Fibroblast of lung (primary cell): ENCODE results near the gene PMM2. TPM values are rescaled to one million over a fixed set of nuclear protein-coding genes. Genes with fewer than 3 reads are reported as not detected.
"Not testable (repeated sequence)": the region's sequence is repeated elsewhere in the genome, so short reads cannot be mapped to it uniquely, and the experiment has no call there.

Experiments used
- DNase-seq, 2 donors: peaks; one replicate each; pipeline versions ENCODE4 v3.0.0 to v3.0.0-alpha.2; 2010; ENCODE audit warnings: low read depth in 2 of 2
- H2AFZ ChIP-seq: 2 replicates; pipeline ENCODE4 v1.5.1; 2012; ENCODE audit warnings: low read length, control low read depth, inconsistent platforms
- H3K27ac ChIP-seq: 2 replicates; pipeline ENCODE4 v1.5.1; 2011; ENCODE audit warnings: low read length, control low read depth; ENCODE audit not compliant: insufficient read depth
- H3K27me3 ChIP-seq: 2 replicates; pipeline ENCODE4 v1.5.1; 2011; ENCODE audit warnings: mild to moderate bottlenecking, low read length; ENCODE audit not compliant: control insufficient read depth, insufficient read depth
- H3K36me3 ChIP-seq: 2 replicates; pipeline ENCODE4 v1.5.1; 2011; ENCODE audit warnings: low read length; ENCODE audit not compliant: control insufficient read depth, insufficient read depth
- H3K4me1 ChIP-seq: 2 replicates; pipeline ENCODE4 v1.5.1; 2011; ENCODE audit warnings: low read length; ENCODE audit not compliant: control insufficient read depth, insufficient read depth; ENCODE audit errors: extremely low read depth
- H3K4me2 ChIP-seq: 2 replicates; pipeline ENCODE4 v1.5.1; 2011; ENCODE audit warnings: low read length, control low read depth; ENCODE audit not compliant: insufficient read depth; ENCODE audit errors: extremely low read depth
- H3K4me3 ChIP-seq, 4 experiments: fragments of 200-600 bp in 1 of 4; sonication (generic) in 1 of 4; replicated peaks in 1 of 4; 2 replicates each; pipeline ENCODE4 v1.5.1; 2011 to 2016; ENCODE audit warnings: low read length in 4 of 4, low read depth in 3 of 4, mild to moderate bottlenecking in 3 of 4, control low read depth in 2 of 4, inconsistent platforms in 1 of 4, mixed read lengths in 1 of 4; ENCODE audit not compliant: insufficient read depth in 1 of 4; ENCODE audit errors: control extremely low read depth in 1 of 4
- H3K79me2 ChIP-seq: 2 replicates; pipeline ENCODE4 v1.5.1; 2012; ENCODE audit warnings: mild to moderate bottlenecking, low read length, inconsistent platforms; ENCODE audit not compliant: control insufficient read depth, insufficient read depth
- H3K9ac ChIP-seq: 2 replicates; pipeline ENCODE4 v1.5.1; 2011; ENCODE audit warnings: mild to moderate bottlenecking, low read length, control low read depth; ENCODE audit not compliant: insufficient read depth
- H3K9me3 ChIP-seq: 2 replicates; pipeline ENCODE4 v1.5.1; 2012; ENCODE audit warnings: low read depth, low read length; ENCODE audit not compliant: control insufficient read depth, insufficient read depth
- H4K20me1 ChIP-seq: 2 replicates; pipeline ENCODE4 v1.5.1; 2011; ENCODE audit warnings: low read length; ENCODE audit not compliant: control insufficient read depth, insufficient read depth; ENCODE audit errors: extremely low read depth
- CTCF ChIP-seq, 2 donors: IDR thresholded peaks in 1 of 2; conservative IDR thresholded peaks in 1 of 2; 1 replicate in 1 of 2; 2 replicates in 1 of 2; pipeline ENCODE4 v1.5.1; 2011 to 2012; ENCODE audit warnings: low read length in 2 of 2, control low read depth in 1 of 2, inconsistent platforms in 1 of 2, low read depth in 1 of 2, mild to moderate bottlenecking in 1 of 2
- EZH2 ChIP-seq: IDR thresholded peaks from 2 replicates; pipeline ENCODE4 v1.5.1; 2012; ENCODE audit warnings: low read length, control low read depth, mild to moderate bottlenecking; ENCODE audit errors: missing control alignments
- polyA minus RNA-seq: library from RNA; depleted of rRNA, polyadenylated mRNA; stranded (reverse); fragments of >200 nt; gene quantifications from 2 replicates; pipeline ENCODE4 v1.2.3, GENCODE V29; 2011; ENCODE audit warnings: low replicate concordance
- polyA plus RNA-seq, 2 donors: library from polyadenylated mRNA; depleted of rRNA in 1 of 2; stranded (reverse) in 1 of 2; unstranded in 1 of 2; fragments of >200 nt; gene quantifications; 2 replicates each; pipeline ENCODE4 v1.2.1, GENCODE V29; 2011 to 2012; ENCODE audit warnings: missing spikeins in 1 of 2
- total RNA-seq: library from RNA; depleted of rRNA; stranded (reverse); fragments of >200 nt; gene quantifications from 2 replicates; pipeline ENCODE4 v1.2.1, GENCODE V29; 2014

Gene PMM2
- total RNA-seq (17.2 and 19.5 TPM in 2 replicates), polyA plus RNA-seq (42.1 and 49.3 TPM in 2 replicates), polyA minus RNA-seq (6.4 and 18.8 TPM in 2 replicates)
- 38.7 and 55.7 TPM in 2 replicates for polyA plus RNA-seq (2012)

- DNase-seq: peak; percentile 94 to 96
- Histone ChIP-seq H3K9me3 (no peaks in the 10 kb centered on the region), H2AFZ (peak within 1 kb of the TSS; percentile 83), H3K4me1 (peaks cover 4% of the 10 kb centered on the region), H3K79me2 (peaks cover 62% of the 10 kb centered on the region), H3K27me3 (no peaks in the 10 kb centered on the region), H3K27ac (peak within 1 kb of the TSS; percentile 99), H3K36me3 (peaks cover 9% of the 10 kb centered on the region), H4K20me1 (no peaks in the 10 kb centered on the region), H3K4me2 (peak within 1 kb of the TSS; percentile 100), H3K4me3 (peak within 1 kb of the TSS; percentile 93 to 100 (median 98)), H3K9ac (peak within 1 kb of the TSS; percentile 99)
- no peak for TF ChIP-seq EZH2
- TF ChIP-seq CTCF (conservative IDR thresholded peaks at IDR 0.05 in 1 of 2, IDR thresholded peaks at IDR 0.05 in 1 of 2; ENCODE audit: low read depth in 1 of 2, low read length in 2 of 2): no peak
Measured at GRCh38 chr16:8797364-8798173, at the start of gene PMM2, which contains the start of gene TMEM186. Gene PMM2 (plus strand): TSS chr16:8797839. CDS start chr16:8797883, 44 bp downstream. Gene TMEM186 (minus strand): TSS chr16:8797639. CDS start chr16:8797614, 25 bp downstream.

DNA sequence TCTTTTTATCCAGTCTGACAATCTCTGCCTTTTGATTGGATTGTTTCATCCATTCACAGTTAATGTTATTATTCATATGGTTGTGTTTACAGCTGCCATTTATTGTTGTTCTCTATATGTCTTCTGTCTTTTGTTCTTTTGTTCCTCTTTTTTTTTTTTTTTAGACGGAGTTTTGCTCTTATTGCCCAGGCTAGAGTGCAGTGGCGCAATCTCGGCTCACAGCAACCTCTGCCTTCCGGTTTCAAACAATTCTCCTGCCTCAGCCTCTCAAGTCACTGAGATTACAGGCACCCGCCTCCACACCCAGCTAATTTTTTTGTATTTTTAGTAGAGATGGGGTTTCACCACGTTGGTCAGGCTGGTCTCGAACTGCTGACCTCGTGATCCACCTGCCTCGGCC is 48.7 kb upstream of the PMM2 start:
- not testable (repeated sequence) for H3K27ac ChIP-seq

DNA sequence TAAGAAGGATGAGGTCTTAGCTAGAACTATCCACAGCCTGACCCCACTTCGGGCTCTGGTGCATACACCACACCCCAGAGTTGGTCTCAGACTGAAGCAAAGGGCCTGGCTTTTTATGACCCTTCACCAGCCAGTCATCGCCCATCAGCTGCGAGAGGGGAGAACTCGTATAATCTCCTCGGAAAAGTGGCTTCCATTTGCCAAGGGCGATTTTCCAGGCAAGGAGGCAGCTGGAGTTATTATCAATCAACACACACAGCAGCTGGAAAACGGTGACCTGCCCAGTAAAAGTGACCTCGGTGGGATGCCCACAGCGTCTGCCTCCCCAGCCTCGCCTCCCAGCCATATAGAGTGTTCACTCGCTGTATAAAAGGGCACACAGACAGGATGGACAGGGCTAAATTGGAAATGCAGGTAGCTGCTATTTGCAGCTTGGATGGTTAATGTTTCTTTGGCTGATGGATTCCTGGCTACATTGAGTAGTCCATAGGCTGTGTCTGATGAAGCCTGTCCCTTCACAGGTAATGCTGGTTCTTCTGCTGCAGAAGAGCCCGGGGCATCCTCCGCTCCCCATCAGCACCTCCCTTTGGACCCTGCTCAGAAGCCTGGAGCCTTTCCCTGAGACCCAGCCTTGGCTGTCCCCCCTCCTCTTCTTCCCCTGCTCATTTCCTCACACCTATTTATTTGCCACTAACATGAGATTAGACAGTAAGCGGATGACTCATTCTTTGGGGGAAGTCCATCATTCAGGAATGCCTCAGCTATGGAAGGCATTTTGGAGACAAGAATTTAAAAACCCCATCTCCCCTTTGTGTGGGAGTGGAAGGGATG is 45.9 kb upstream of the PMM2 start:
- Histone ChIP-seq H3K9ac (no peak overlapping the region), H3K4me2 (no peak overlapping the region), H3K27ac (no peak overlapping the region), H3K9me3 (no peaks in the 10 kb centered on the region), H3K79me2 (no peaks in the 10 kb centered on the region), H4K20me1 (no peaks in the 10 kb centered on the region), H3K4me1 (no peaks in the 10 kb centered on the region), H3K4me3 (no peak overlapping the region), H3K27me3 (no peaks in the 10 kb centered on the region), H3K36me3 (no peaks in the 10 kb centered on the region), H2AFZ (no peak overlapping the region)
- peak; percentile 42 to 89 for DNase-seq
- TF ChIP-seq CTCF (conservative IDR thresholded peaks at IDR 0.05 in 1 of 2, IDR thresholded peaks at IDR 0.05 in 1 of 2; ENCODE audit: low read depth in 1 of 2, low read length in 2 of 2) (no peak), EZH2 (no peak)

More for the DNA sequence above, 48.7 kb upstream of the PMM2 start:
- not testable (repeated sequence) for H3K4me2 ChIP-seq, H3K4me1 ChIP-seq, H3K4me3 ChIP-seq, H3K9ac ChIP-seq, H3K79me2 ChIP-seq, H3K9me3 ChIP-seq, H4K20me1 ChIP-seq, H2AFZ ChIP-seq, H3K36me3 ChIP-seq, DNase-seq, H3K27me3 ChIP-seq
